Neural progenitor cell (in vitro differentiated cells): Measurements from ENCODE around the gene FBXO34. TPM values are rescaled to one million over a fixed set of nuclear protein-coding genes. Genes with fewer than 3 reads are reported as not detected.

Source experiments
- DNase-seq: peaks from one replicate; pipeline ENCODE4 v3.0.0-alpha.2; 2016; ENCODE audit warnings: low spot score
- H2AFZ ChIP-seq: fragments of 200-600 bp; sonication (generic); replicated peaks from 2 replicates; pipeline ENCODE4 v1.6.1; 2016; ENCODE audit warnings: antibody characterized with exemption
- H3F3A ChIP-seq: fragments of 200-600 bp; sonication (generic); 2 replicates; pipeline ENCODE4 v1.6.1; 2016; ENCODE audit warnings: antibody characterized with exemption, low read depth
- H3K27ac ChIP-seq: fragments of 200-600 bp; sonication (generic); 2 replicates; pipeline ENCODE4 v1.5.1; 2016; ENCODE audit warnings: mild to moderate bottlenecking
- H3K27me3 ChIP-seq: fragments of 200-600 bp; sonication (generic); 2 replicates; pipeline ENCODE4 v1.6.1; 2016; ENCODE audit warnings: mild to moderate bottlenecking, moderate library complexity
- H3K36me3 ChIP-seq: fragments of 200-600 bp; sonication (generic); 2 replicates; pipeline ENCODE4 v1.5.1; 2016
- H3K4me1 ChIP-seq: fragments of 200-600 bp; sonication (generic); 2 replicates; pipeline ENCODE4 v1.6.1; 2016; ENCODE audit warnings: mixed run types
- H3K4me2 ChIP-seq: fragments of 200-600 bp; sonication (generic); 2 replicates; pipeline ENCODE4 v1.6.1; 2016
- H3K4me3 ChIP-seq: fragments of 200-600 bp; sonication (generic); 2 replicates; pipeline ENCODE4 v1.5.1; 2016
- H3K79me2 ChIP-seq: fragments of 200-600 bp; sonication (generic); 2 replicates; pipeline ENCODE4 v1.6.1; 2016; ENCODE audit warnings: low read depth
- H3K9ac ChIP-seq: fragments of 200-600 bp; sonication (generic); 2 replicates; pipeline ENCODE4 v1.6.1; 2016
- H3K9me3 ChIP-seq: fragments of 200-600 bp; sonication (generic); 2 replicates; pipeline ENCODE4 v1.5.1; 2016; ENCODE audit warnings: low read depth
- H4K20me1 ChIP-seq: fragments of 200-600 bp; sonication (generic); 2 replicates; pipeline ENCODE4 v1.6.1; 2016; ENCODE audit warnings: low read depth
- H3K27ac Mint-ChIP-seq: 3 replicates; pipeline ENCODE4 v1.8.0; 2021; ENCODE audit warnings: mixed read lengths
- H3K27me3 Mint-ChIP-seq: 2 replicates; pipeline ENCODE4 v1.8.0; 2022; ENCODE audit warnings: low read depth, mild to moderate bottlenecking, inconsistent platforms, moderate library complexity, mixed read lengths; ENCODE audit not compliant: insufficient read depth
- H3K36me3 Mint-ChIP-seq: 3 replicates; pipeline ENCODE4 v1.8.0; 2021; ENCODE audit warnings: mixed read lengths
- H3K4me1 Mint-ChIP-seq: 3 replicates; pipeline ENCODE4 v1.8.0; 2021; ENCODE audit warnings: mixed read lengths
- H3K4me3 Mint-ChIP-seq: 3 replicates; pipeline ENCODE4 v1.8.0; 2021; ENCODE audit warnings: mild to moderate bottlenecking, moderate library complexity, mixed read lengths
- H3K9me3 Mint-ChIP-seq: 3 replicates; pipeline ENCODE4 v1.8.0; 2020; ENCODE audit warnings: mixed read lengths
- EZH2 ChIP-seq: fragments of 200-600 bp; sonication (generic); IDR thresholded peaks from 2 replicates; pipeline ENCODE4 v1.6.1; 2017; ENCODE audit warnings: antibody characterized with exemption, mild to moderate bottlenecking, moderate library complexity
- EZH2phosphoT487 ChIP-seq: fragments of 200-600 bp; sonication (generic); IDR thresholded peaks from 2 replicates; pipeline ENCODE4 v1.6.1; 2017; ENCODE audit warnings: antibody characterized with exemption
- total RNA-seq: library from RNA; depleted of rRNA; stranded (reverse); fragments of >200 nt; gene quantifications from 2 replicates; pipeline ENCODE4 v1.2.3, GENCODE V29; 2015; ENCODE audit warnings: low replicate concordance
- TF ChIP-seq, protein P1 (sequence below): fragments of 200-600 bp; sonication (generic); IDR thresholded peaks from 2 replicates; pipeline ENCODE4 v1.5.1; 2017; ENCODE audit warnings: antibody characterized with exemption, mild to moderate bottlenecking

FBXO34 gene
- total RNA-seq, 1 donor from 2014 or later = 23.2 TPM

DNA sequence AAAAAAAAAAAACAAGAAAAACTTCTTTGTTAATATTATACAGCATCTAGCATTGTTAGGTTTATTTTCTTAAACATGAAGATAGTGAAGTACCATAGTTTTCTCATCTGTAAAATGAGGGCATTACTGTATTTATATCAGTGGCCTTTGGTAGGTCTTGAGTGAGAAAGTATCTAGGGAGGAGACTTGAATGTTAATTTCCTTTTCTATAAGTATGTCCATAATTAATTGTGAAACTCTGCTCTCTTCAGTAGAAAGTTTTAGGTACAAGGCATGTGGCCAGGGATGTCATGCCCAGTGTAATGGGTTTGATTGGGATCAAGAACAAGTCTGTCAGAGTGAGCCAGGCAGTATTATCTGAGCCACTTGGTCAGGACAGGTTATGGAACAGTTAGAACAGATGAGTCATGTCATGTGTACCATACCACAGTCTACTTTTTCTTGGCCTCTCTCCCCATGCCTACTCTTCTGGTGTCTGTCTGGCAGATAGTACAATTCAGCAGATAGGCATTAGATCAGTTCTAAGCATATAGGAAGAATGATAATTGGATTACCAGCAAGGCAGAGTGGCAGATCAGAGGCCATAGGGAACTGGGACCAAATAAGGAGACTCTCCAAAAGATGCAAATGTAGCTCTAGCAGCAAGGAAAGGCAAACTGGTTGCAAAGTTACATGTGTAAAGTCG, 30.4 kb downstream of the FBXO34 start:
- no peaks in the 10 kb centered on the region for H3K27me3 Mint-ChIP-seq
- peaks cover 3% of the 10 kb centered on the region for H3F3A ChIP-seq
- peaks cover 26% of the 10 kb centered on the region for H4K20me1 ChIP-seq
- H3K27ac Mint-ChIP-seq = no peak overlapping the region
- no peak for DNase-seq
- H3K4me1 Mint-ChIP-seq = peaks cover 16% of the 10 kb centered on the region
- H3K9ac ChIP-seq = no peak overlapping the region
- H2AFZ ChIP-seq = no peak overlapping the region
- peaks cover 20% of the 10 kb centered on the region for H3K36me3 Mint-ChIP-seq
- H3K27me3 ChIP-seq = no peaks in the 10 kb centered on the region
- no peak overlapping the region for H3K4me2 ChIP-seq
- H3K36me3 ChIP-seq = no peaks in the 10 kb centered on the region
- no peaks in the 10 kb centered on the region for H3K9me3 ChIP-seq
- H3K4me3 Mint-ChIP-seq = no peak overlapping the region
- H3K79me2 ChIP-seq = peaks cover 63% of the 10 kb centered on the region
- H3K27ac ChIP-seq = no peak overlapping the region
- H3K4me1 ChIP-seq = peaks cover 8% of the 10 kb centered on the region
- no peak overlapping the region for H3K4me3 ChIP-seq
- no peaks in the 10 kb centered on the region for H3K9me3 Mint-ChIP-seq
- TF ChIP-seq EZH2phosphoT487 (no peak), EZH2 (no peak)
- TF ChIP-seq, protein P1, sequence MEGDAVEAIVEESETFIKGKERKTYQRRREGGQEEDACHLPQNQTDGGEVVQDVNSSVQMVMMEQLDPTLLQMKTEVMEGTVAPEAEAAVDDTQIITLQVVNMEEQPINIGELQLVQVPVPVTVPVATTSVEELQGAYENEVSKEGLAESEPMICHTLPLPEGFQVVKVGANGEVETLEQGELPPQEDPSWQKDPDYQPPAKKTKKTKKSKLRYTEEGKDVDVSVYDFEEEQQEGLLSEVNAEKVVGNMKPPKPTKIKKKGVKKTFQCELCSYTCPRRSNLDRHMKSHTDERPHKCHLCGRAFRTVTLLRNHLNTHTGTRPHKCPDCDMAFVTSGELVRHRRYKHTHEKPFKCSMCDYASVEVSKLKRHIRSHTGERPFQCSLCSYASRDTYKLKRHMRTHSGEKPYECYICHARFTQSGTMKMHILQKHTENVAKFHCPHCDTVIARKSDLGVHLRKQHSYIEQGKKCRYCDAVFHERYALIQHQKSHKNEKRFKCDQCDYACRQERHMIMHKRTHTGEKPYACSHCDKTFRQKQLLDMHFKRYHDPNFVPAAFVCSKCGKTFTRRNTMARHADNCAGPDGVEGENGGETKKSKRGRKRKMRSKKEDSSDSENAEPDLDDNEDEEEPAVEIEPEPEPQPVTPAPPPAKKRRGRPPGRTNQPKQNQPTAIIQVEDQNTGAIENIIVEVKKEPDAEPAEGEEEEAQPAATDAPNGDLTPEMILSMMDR = no peak

DNA sequence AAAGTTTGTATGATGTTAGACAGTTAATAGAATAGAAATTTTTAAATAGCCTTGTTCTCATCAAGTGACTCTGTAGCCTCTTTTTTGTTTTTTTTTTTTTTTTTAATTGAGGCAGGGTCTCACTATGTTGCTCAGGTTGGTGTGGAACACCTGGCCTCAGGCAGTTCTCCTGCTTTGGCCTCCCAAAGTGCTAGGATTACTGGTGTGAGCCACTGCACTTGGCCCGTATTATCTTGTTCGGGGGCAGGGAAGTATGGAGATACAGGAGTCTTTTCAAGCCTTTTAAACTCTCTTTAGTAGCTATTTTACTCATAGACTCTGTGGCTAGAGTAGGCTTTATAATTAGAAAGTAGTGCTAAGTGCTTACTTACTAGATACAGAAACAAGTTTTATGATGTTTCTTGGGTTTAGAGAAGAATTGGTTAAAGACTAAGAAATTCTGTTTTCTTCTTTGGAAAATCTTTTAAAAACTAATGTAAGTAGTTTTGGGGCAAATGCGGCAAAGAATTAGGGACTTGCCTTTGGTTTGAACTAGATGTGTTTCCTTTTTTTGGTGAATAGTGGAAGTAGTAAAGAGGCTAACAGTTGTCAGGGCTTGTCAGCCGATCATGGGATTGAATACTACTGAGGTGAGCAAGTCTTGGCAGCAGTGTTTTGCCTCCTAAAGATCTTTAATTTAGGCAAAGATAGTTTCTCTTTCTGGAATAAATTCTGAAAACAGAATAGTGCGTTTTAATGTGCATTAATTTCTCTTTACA, 31.3 kb downstream of the FBXO34 start:
- Mint-ChIP-seq H3K9me3 (no peaks in the 10 kb centered on the region), H3K27me3 (no peaks in the 10 kb centered on the region), H3K27ac (no peak overlapping the region), H3K36me3 (peaks cover 18% of the 10 kb centered on the region), H3K4me3 (no peak overlapping the region), H3K4me1 (peaks cover 16% of the 10 kb centered on the region)
- Histone ChIP-seq H3K4me1 (peaks cover 16% of the 10 kb centered on the region), H3K4me2 (peak overlapping the region; percentile 14), H3K9ac (no peak overlapping the region), H4K20me1 (peaks cover 26% of the 10 kb centered on the region), H3K27ac (no peak overlapping the region), H3K27me3 (no peaks in the 10 kb centered on the region), H3K79me2 (peaks cover 61% of the 10 kb centered on the region), H3K4me3 (no peak overlapping the region), H3F3A (peaks cover 11% of the 10 kb centered on the region), H3K36me3 (no peaks in the 10 kb centered on the region), H2AFZ (no peak overlapping the region), H3K9me3 (no peaks in the 10 kb centered on the region)
- DNase-seq = no peak
- TF ChIP-seq EZH2phosphoT487 = no peak
- no peak for TF ChIP-seq EZH2
- TF ChIP-seq, protein P1 = no peak

DNA sequence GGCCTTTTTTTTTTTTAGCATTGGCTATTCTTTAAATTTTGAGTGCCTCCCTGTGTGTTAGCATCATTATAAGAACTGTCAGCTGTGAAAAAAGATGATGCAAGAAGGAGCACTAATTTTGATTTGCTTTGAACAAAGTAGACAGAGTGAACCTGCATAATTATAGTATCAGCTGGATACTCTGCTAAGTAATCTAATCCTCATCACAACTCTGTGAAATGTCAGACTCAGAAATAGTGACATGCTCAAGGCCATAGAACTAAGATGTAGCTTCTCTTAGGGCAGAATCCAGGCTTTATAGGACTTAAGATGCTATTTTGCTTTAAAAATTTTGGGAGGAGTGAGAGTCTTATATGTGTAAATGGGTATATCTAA, 31.9 kb downstream of the FBXO34 start:
- DNase-seq = no peak
- peaks cover 11% of the 10 kb centered on the region for H3F3A ChIP-seq
- H3K27me3 ChIP-seq = no peaks in the 10 kb centered on the region
- no peaks in the 10 kb centered on the region for H3K36me3 ChIP-seq
- H3K9me3 Mint-ChIP-seq = no peaks in the 10 kb centered on the region
- peaks cover 16% of the 10 kb centered on the region for H3K4me1 Mint-ChIP-seq
- no peak overlapping the region for H3K4me3 ChIP-seq
- no peak overlapping the region for H3K9ac ChIP-seq
- no peaks in the 10 kb centered on the region for H3K9me3 ChIP-seq
- no peak overlapping the region for H3K27ac ChIP-seq
- peaks cover 26% of the 10 kb centered on the region for H4K20me1 ChIP-seq
- no peaks in the 10 kb centered on the region for H3K27me3 Mint-ChIP-seq
- H3K27ac Mint-ChIP-seq = no peak overlapping the region
- no peak overlapping the region for H3K4me3 Mint-ChIP-seq
- no peak overlapping the region for H2AFZ ChIP-seq
- TF ChIP-seq EZH2 = no peak
- TF ChIP-seq, protein P1 = no peak
- TF ChIP-seq EZH2phosphoT487 = no peak
- H3K36me3 Mint-ChIP-seq = peaks cover 13% of the 10 kb centered on the region
- peaks cover 61% of the 10 kb centered on the region for H3K79me2 ChIP-seq
- peak overlapping the region; percentile 14 for H3K4me2 ChIP-seq
- peaks cover 21% of the 10 kb centered on the region for H3K4me1 ChIP-seq
